IPS DF 4.7 (cell line): Measurements from ENCODE around the gene WNT2B.

Source experiments
- DNase-seq: peaks from one replicate; pipeline ENCODE4 v3.0.0-alpha.2; 2013; ENCODE audit warnings: low spot score; ENCODE audit errors: extremely low read depth

The WNT2B gene

DNA sequence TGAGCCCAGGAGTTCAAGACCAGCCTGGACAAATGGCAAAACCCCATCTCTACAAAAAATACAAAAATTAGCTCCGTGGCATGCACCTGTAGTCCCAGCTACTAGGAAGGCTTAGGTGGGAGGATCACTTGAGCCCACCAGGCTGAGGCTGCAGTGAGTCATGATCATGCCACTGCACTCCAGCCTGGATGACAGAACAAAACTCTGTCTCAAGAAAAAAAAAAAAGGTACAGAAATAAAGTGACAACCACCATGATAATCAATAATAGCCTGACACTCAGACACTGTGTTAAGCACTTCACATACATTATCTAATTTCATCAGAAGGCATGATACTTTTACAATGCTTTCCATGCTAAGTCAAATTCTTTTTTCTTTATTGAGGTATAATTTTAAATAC lies 57.0 kb downstream of the WNT2B start:
- DNase-seq = no peak

DNA sequence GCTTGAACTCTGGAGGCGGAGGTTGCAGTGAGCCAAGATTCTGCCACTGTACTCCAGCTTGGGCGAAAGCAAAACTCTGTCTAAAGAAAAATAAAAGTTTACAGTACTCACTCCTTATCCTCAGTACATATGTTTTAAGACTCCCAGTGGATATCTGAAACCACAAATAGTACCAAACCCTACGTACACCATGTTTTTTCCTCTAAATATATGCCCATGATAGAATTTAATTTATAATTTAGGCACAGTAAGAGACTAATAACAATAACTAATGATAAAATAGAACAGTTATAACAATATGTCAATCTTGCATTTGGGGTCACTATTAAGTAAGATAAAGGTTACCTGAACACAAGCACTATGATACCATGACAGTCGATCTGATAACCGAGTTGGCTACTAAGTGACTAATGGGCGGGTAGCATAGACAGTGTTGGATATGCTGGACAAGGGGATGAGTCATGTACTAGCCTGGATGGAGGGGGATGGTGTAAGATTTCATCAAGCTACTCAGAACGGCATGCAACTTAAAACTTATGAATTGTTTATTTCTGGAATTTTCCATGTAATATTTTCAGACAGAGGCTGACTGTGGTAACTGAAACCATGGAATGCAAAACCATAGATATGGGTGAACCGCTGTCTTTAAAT lies 66.5 kb downstream of the WNT2B start:
- no peak for DNase-seq

DNA sequence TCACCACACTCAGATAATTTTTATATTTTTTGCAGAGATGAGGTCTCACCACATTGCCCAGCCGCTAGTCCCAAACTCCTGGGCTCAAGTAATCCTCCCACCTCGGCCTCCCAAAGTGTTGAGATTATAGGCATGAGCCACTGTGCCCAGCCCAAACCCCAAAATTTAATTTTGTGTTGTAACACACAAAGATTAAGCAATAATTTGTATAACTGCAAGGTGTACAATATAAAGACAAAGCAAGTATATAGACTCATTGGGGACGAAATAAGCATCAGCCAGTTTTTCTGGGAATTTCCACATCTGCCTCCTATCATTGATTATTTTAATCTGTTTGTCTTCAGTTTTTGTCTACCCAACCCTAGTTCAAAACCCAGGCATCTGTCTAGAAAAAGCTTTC lies 67.5 kb downstream of the WNT2B start:
- DNase-seq = no peak
